CD8-positive, alpha-beta memory T cell (primary cell): ENCODE measurements around the gene EEA1. TPM values are rescaled to one million over a fixed set of nuclear protein-coding genes. Genes with fewer than 3 reads are reported as not detected.
A peak's percentile ranks its signal among the peaks of the same experiment; 100 is the strongest.

Source experiments
- CTCF ChIA-PET: fragments of 350-600 bp; sonication (Branson Sonifier 250); formaldehyde crosslinking; loops from one replicate; lab custom pipeline; 2021; ENCODE audit warnings: antibody characterized with exemption; lab: Charles Lee
- POLR2A ChIA-PET: fragments of 350-600 bp; sonication (Branson Sonifier 250); formaldehyde crosslinking; loops from one replicate; lab custom pipeline; 2021; ENCODE audit warnings: antibody characterized with exemption; lab: Charles Lee
- DNase-seq, 5 donors: peaks; one replicate each; pipeline versions ENCODE4 v3.0.0 to v3.0.0-alpha.2; 2020 to 2022; ENCODE audit warnings: mixed read lengths in 1 of 5
- H3K27ac ChIP-seq: one replicate; pipeline ENCODE4 v1.7.0; 2013; ENCODE audit warnings: low read depth, mild to moderate bottlenecking, low read length, moderate library complexity
- H3K27me3 ChIP-seq: 2 replicates; pipeline ENCODE4 v1.7.0; 2013; ENCODE audit warnings: low read length, mild to moderate bottlenecking; ENCODE audit not compliant: insufficient read depth, poor library complexity, severe bottlenecking
- H3K36me3 ChIP-seq: 2 replicates; pipeline ENCODE4 v1.7.0; 2013; ENCODE audit warnings: mild to moderate bottlenecking, low read length, moderate library complexity; ENCODE audit not compliant: insufficient read depth
- H3K4me1 ChIP-seq: 2 replicates; pipeline ENCODE4 v1.7.0; 2013; ENCODE audit warnings: mild to moderate bottlenecking, low read length, moderate library complexity; ENCODE audit not compliant: insufficient read depth
- H3K4me3 ChIP-seq: 2 replicates; pipeline ENCODE4 v1.7.0; 2013; ENCODE audit warnings: mild to moderate bottlenecking, low read length
- H3K9me3 ChIP-seq: 2 replicates; pipeline ENCODE4 v1.7.0; 2013; ENCODE audit warnings: mild to moderate bottlenecking, low read length
- H3K27ac Mint-ChIP-seq, 8 donors: one replicate each; pipeline ENCODE4 v1.8.0; 2020 to 2021; ENCODE audit warnings: mixed read lengths in 8 of 8, mild to moderate bottlenecking in 6 of 8, inconsistent platforms in 3 of 8, moderate library complexity in 3 of 8
- H3K27me3 Mint-ChIP-seq, 2 donors: one replicate each; pipeline ENCODE4 v1.8.0; 2020 to 2021; ENCODE audit warnings: mixed read lengths in 2 of 2, mild to moderate bottlenecking in 1 of 2, moderate library complexity in 1 of 2
- H3K36me3 Mint-ChIP-seq, 3 donors: one replicate each; pipeline ENCODE4 v1.8.0; 2020 to 2021; ENCODE audit warnings: mixed read lengths in 3 of 3, inconsistent platforms in 1 of 3, mild to moderate bottlenecking in 1 of 3
- H3K4me1 Mint-ChIP-seq, 3 donors: one replicate each; pipeline ENCODE4 v1.8.0; 2020 to 2021; ENCODE audit warnings: mixed read lengths in 3 of 3, inconsistent platforms in 1 of 3, mild to moderate bottlenecking in 1 of 3
- H3K4me3 Mint-ChIP-seq, 7 donors: one replicate each; pipeline ENCODE4 v1.8.0; 2020 to 2021; ENCODE audit warnings: mixed read lengths in 7 of 7, mild to moderate bottlenecking in 6 of 7, moderate library complexity in 4 of 7, inconsistent platforms in 2 of 7
- H3K9me3 Mint-ChIP-seq, 5 donors: one replicate each; pipeline ENCODE4 v1.8.0; 2020 to 2022; ENCODE audit warnings: mixed read lengths in 5 of 5, mild to moderate bottlenecking in 3 of 5, moderate library complexity in 2 of 5, inconsistent platforms in 1 of 5
- polyA plus RNA-seq: library from polyadenylated mRNA; unstranded; fragments of 300-500 nt; fragmentation: Illumina TruSeq; gene quantifications from one replicate; pipeline ENCODE4 v1.2.3, GENCODE V29; 2021
- total RNA-seq, 2 experiments: library from RNA; stranded (reverse); gene quantifications; one replicate each; pipeline ENCODE4 v1.2.3, GENCODE V29; 2021

Gene EEA1
- total and polyA plus RNA-seq, 3 experiments from 2014 or later: 9.3 to 23.6 (median 21.5) TPM

DNA sequence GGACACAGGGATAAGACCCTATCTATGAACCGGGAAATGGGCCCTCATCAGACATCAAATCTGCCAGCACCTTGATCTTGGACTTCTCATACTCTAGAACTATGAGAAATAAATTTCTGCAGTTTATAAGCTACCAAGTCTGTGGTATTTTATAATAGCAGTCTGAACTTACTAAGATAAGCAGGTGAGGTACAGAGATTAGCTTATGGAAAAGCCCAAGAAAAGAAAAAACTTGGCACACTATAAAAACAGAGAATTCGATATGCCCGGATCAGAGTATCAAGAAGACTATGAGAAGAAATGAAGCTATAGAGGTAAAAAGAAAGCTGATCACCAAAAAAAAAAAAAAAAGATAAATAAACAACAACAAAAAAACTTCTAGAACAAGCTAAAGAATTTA is 52.6 kb downstream of the EEA1 start:
- no peak overlapping the region for H3K4me3 Mint-ChIP-seq
- H3K36me3 Mint-ChIP-seq: peaks cover 14 to 25% (median 19%) of the 10 kb centered on the region in 3 donors
- H3K27me3 Mint-ChIP-seq: peaks cover 0 to 2% of the 10 kb centered on the region in 2 donors
- Histone ChIP-seq H3K9me3 (no peaks in the 10 kb centered on the region), H3K27me3 (no peaks in the 10 kb centered on the region), H3K36me3 (peaks cover 5% of the 10 kb centered on the region), H3K4me1 (no peaks in the 10 kb centered on the region), H3K4me3 (no peak overlapping the region), H3K27ac (no peak overlapping the region)
- DNase-seq: no peak
- H3K4me1 Mint-ChIP-seq: peaks cover 11 to 14% (median 12%) of the 10 kb centered on the region in 3 donors
- ChIA-PET CTCF (interaction anchor here (1.8 kb wide), 1 partner anchor 9 kb away, joined by 5 read pairs; no protein-coding TSS in a partner anchor), POLR2A (no interaction called here)
- H3K27ac Mint-ChIP-seq: no peak overlapping the region
- no peaks in the 10 kb centered on the region for H3K9me3 Mint-ChIP-seq

DNA sequence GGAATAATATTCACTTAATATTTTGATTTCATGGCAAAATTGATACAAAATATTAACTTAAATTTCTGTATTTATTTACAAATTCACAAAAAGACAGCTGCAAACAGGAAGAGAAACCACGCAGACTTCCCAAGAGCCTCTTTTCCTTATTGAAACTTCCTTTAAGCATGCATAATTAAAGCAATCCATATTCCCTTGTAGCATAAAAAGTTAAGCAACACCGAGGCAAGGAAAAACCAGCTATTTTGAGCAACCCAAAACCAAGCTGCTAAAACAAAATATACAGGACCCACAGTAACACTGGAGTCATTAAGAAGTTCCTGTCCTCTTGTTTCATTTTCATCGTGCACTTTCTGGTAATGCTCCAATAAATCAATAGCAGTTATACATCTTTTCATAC is 58.0 kb downstream of the EEA1 start:
- CTCF ChIA-PET: no interaction called here
- Mint-ChIP-seq H3K27me3 (no peaks in the 10 kb centered on the region), H3K4me1 (peaks cover 8 to 22% (median 18%) of the 10 kb centered on the region in 3 donors), H3K9me3 (no peaks in the 10 kb centered on the region), H3K36me3 (peaks cover 0 to 7% (median 0%) of the 10 kb centered on the region in 3 donors), H3K27ac (no peak overlapping the region), H3K4me3 (no peak overlapping the region)
- Histone ChIP-seq H3K4me3 (no peak overlapping the region), H3K36me3 (no peaks in the 10 kb centered on the region), H3K4me1 (no peaks in the 10 kb centered on the region), H3K27me3 (no peaks in the 10 kb centered on the region), H3K27ac (no peak overlapping the region), H3K9me3 (no peaks in the 10 kb centered on the region)
- DNase-seq: no peak
- POLR2A ChIA-PET: no interaction called here

DNA sequence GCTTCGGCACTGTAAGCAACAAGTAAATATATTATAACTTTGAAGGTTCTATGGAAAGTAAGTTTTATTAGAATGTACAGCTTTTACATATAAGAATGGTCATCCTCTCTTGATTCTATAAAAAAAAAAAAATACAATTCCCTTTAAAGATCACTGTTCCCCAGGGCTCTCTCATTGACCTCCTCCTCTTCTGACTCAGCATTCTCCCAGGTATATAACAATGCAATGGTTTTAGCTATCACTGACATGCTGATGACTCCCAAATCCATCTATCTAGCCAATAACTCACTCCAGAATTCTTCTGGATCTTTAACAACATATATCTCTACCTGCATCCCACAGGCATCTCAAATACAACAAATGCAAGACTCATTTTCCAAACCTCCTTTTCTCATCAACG is 62.7 kb downstream of the EEA1 start:
- CTCF ChIA-PET: no interaction called here
- Mint-ChIP-seq H3K9me3 (no peaks in the 10 kb centered on the region), H3K27me3 (no peaks in the 10 kb centered on the region), H3K4me1 (peaks cover 5 to 18% (median 11%) of the 10 kb centered on the region in 3 donors), H3K27ac (no peak overlapping the region), H3K4me3 (no peak overlapping the region), H3K36me3 (peaks cover 0 to 20% (median 13%) of the 10 kb centered on the region in 3 donors)
- Histone ChIP-seq H3K9me3 (no peaks in the 10 kb centered on the region), H3K27ac (no peak overlapping the region), H3K4me1 (peaks cover 6% of the 10 kb centered on the region), H3K4me3 (no peak overlapping the region), H3K36me3 (no peaks in the 10 kb centered on the region), H3K27me3 (no peaks in the 10 kb centered on the region)
- no peak for DNase-seq
- POLR2A ChIA-PET: no interaction called here

GRCh38 chr12:92863251-92863650 is 65.8 kb downstream of the EEA1 start:
- H3K36me3 Mint-ChIP-seq: peaks cover 18 to 34% (median 30%) of the 10 kb centered on the region in 3 donors
- no peaks in the 10 kb centered on the region for H3K27me3 Mint-ChIP-seq
- no peaks in the 10 kb centered on the region for H3K27me3 ChIP-seq
- no peak for DNase-seq
- POLR2A ChIA-PET: no interaction called here
- no peaks in the 10 kb centered on the region for H3K9me3 Mint-ChIP-seq
- H3K27ac Mint-ChIP-seq: peak overlapping the region in 2 of 8 donors; percentile 7 to 15
- H3K4me3 ChIP-seq: no peak overlapping the region
- H3K4me1 ChIP-seq: peaks cover 6% of the 10 kb centered on the region
- CTCF ChIA-PET: no interaction called here
- H3K4me3 Mint-ChIP-seq: no peak overlapping the region
- H3K27ac ChIP-seq: no peak overlapping the region
- peaks cover 2 to 10% (median 4%) of the 10 kb centered on the region in 3 donors for H3K4me1 Mint-ChIP-seq
- H3K36me3 ChIP-seq: no peaks in the 10 kb centered on the region
- H3K9me3 ChIP-seq: no peaks in the 10 kb centered on the region

GRCh38 chr12:92861381-92861780 is 67.7 kb downstream of the EEA1 start:
- Mint-ChIP-seq H3K27ac (no peak overlapping the region), H3K36me3 (peaks cover 24 to 44% (median 35%) of the 10 kb centered on the region in 3 donors), H3K9me3 (no peaks in the 10 kb centered on the region), H3K27me3 (no peaks in the 10 kb centered on the region), H3K4me3 (no peak overlapping the region), H3K4me1 (peaks cover 2 to 10% (median 4%) of the 10 kb centered on the region in 3 donors)
- DNase-seq: no peak
- Histone ChIP-seq H3K4me1 (peaks cover 6% of the 10 kb centered on the region), H3K27me3 (no peaks in the 10 kb centered on the region), H3K4me3 (no peak overlapping the region), H3K36me3 (no peaks in the 10 kb centered on the region), H3K9me3 (no peaks in the 10 kb centered on the region), H3K27ac (no peak overlapping the region)
- CTCF ChIA-PET: no interaction called here
- POLR2A ChIA-PET: no interaction called here

GRCh38 chr12:92860521-92860920 is 68.6 kb downstream of the EEA1 start:
- no peak for DNase-seq
- peaks cover 6% of the 10 kb centered on the region for H3K4me1 ChIP-seq
- POLR2A ChIA-PET: no interaction called here
- H3K9me3 ChIP-seq: no peaks in the 10 kb centered on the region
- Mint-ChIP-seq H3K4me3 (no peak overlapping the region), H3K27ac (peak overlapping the region in 3 of 8 donors; percentile 31 to 89 (median 56)), H3K4me1 (peaks cover 2 to 10% (median 4%) of the 10 kb centered on the region in 3 donors), H3K36me3 (peaks cover 24 to 44% (median 35%) of the 10 kb centered on the region in 3 donors), H3K27me3 (no peaks in the 10 kb centered on the region), H3K9me3 (no peaks in the 10 kb centered on the region)
- no peaks in the 10 kb centered on the region for H3K27me3 ChIP-seq
- H3K27ac ChIP-seq: no peak overlapping the region
- no peak overlapping the region for H3K4me3 ChIP-seq
- CTCF ChIA-PET: no interaction called here
- H3K36me3 ChIP-seq: no peaks in the 10 kb centered on the region

- no peak overlapping the region for H3K27ac Mint-ChIP-seq
- CTCF ChIA-PET: no interaction called here
- DNase-seq: no peak
Measured at GRCh38 chr12:92859650-92860386, 69.3 kb downstream of the EEA1 start.

DNA sequence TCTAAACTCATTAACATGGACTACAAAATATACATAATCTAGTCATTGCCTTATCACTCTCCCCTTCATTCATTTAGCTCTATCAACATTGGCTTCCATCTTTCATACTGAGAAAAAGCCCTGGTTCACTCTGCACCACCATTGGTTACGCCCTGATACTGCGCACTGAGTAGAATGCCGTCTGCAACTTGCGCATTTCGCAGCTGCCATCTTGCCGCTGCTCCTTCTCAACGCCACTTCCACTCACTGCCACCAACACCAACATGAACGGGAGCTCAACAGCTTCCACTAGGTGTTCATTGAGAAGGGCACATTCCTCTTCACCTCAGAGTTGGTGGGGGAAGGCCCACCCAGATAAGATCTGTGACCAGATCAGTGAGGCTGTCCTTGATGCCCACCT is 71.3 kb downstream of the EEA1 start:
- Mint-ChIP-seq H3K4me1 (peaks cover 0 to 2% (median 0%) of the 10 kb centered on the region in 3 donors), H3K27me3 (no peaks in the 10 kb centered on the region), H3K4me3 (no peak overlapping the region), H3K36me3 (peaks cover 24 to 38% (median 26%) of the 10 kb centered on the region in 3 donors), H3K27ac (no peak overlapping the region), H3K9me3 (no peaks in the 10 kb centered on the region)
- ChIA-PET CTCF (no interaction called here), POLR2A (no interaction called here)
- Histone ChIP-seq H3K27me3 (no peaks in the 10 kb centered on the region), H3K4me3 (no peak overlapping the region), H3K36me3 (no peaks in the 10 kb centered on the region), H3K27ac (no peak overlapping the region), H3K9me3 (no peaks in the 10 kb centered on the region), H3K4me1 (no peaks in the 10 kb centered on the region)
- DNase-seq: no peak

More at GRCh38 chr12:92859650-92860386, 69.3 kb downstream of the EEA1 start:
- H3K4me1 Mint-ChIP-seq: peaks cover 2 to 10% (median 4%) of the 10 kb centered on the region in 3 donors
- Histone ChIP-seq H3K27me3 (no peaks in the 10 kb centered on the region), H3K27ac (no peak overlapping the region), H3K4me3 (no peak overlapping the region), H3K36me3 (no peaks in the 10 kb centered on the region), H3K9me3 (no peaks in the 10 kb centered on the region), H3K4me1 (peaks cover 6% of the 10 kb centered on the region)
- no peak overlapping the region for H3K4me3 Mint-ChIP-seq
- H3K9me3 Mint-ChIP-seq: no peaks in the 10 kb centered on the region
- no peaks in the 10 kb centered on the region for H3K27me3 Mint-ChIP-seq
- POLR2A ChIA-PET: no interaction called here
- peaks cover 24 to 42% (median 35%) of the 10 kb centered on the region in 3 donors for H3K36me3 Mint-ChIP-seq
